Prostate gland (tissue), 2 donors: ENCODE data around the gene PIEZO2. TPM values are rescaled to one million over a fixed set of nuclear protein-coding genes. Genes with fewer than 3 reads are reported as not detected.

Source experiments
- microRNA-seq: library from miRNA; unstranded; fragments of <30 nt; microRNA quantifications from one replicate; pipeline ENCODE4, GENCODE V29; 2016
- small RNA-seq, 2 donors: library from RNA; depleted of rRNA; stranded (forward); fragments of <200 nt; gene quantifications; one replicate each; pipeline ENCODE3, GENCODE V24; 2016
- total RNA-seq, 2 donors: library from RNA; depleted of rRNA; stranded (reverse); fragments of >200 nt; gene quantifications; one replicate each; pipeline ENCODE4 v1.1.0, GENCODE V29; 2016

The PIEZO2 gene
- total RNA-seq, 2 donors from 2014 or later = 4.1 to 19.0 TPM

Small RNA genes lying within 50 kb of the gene (microRNA-seq; reads per million reads assigned to microRNA genes)
- 2.7 reads per million, percentile 34 among the genes with 10 or more reads in this experiment for gene MIR6788

Small RNA genes lying within 50 kb of the gene (small RNA-seq; reads per million reads assigned to genes)
- 0 reads per million in 2 donors for gene AP001180.3
- gene AP001180.5 = 0 reads per million in 2 donors
- 0 reads per million in 2 donors for gene MIR6788
